ENCODE measurements around the gene CD247.
A peak's percentile ranks its signal among the peaks of the same experiment; 100 is the strongest.

CD247 gene

GRCh38 chr1:167463080-167463479, 55.2 kb downstream of the CD247 start:
- no peak for DNase-seq
- TF ChIP-seq GATA1 (IDR thresholded peaks at IDR 0.05; ENCODE audit: low read depth, low read length): no peak
- TF ChIP-seq POLR2A (IDR thresholded peaks at IDR 0.05; ENCODE audit: low read length): no peak

GRCh38 chr1:167462341-167462740, 56.0 kb downstream of the CD247 start:
- TF ChIP-seq GATA1 (IDR thresholded peaks at IDR 0.05; ENCODE audit: low read depth, low read length): no peak
- no peak for TF ChIP-seq POLR2A (IDR thresholded peaks at IDR 0.05; ENCODE audit: low read length)
- no peak for DNase-seq

- no peak for DNase-seq
- TF ChIP-seq POLR2A (IDR thresholded peaks at IDR 0.05; ENCODE audit: low read length): no peak
- TF ChIP-seq GATA1 (IDR thresholded peaks at IDR 0.05; ENCODE audit: low read depth, low read length): no peak
These were observed 57.5 kb downstream of the CD247 start for GRCh38 chr1:167460836-167461235.

- no peak for TF ChIP-seq GATA1 (IDR thresholded peaks at IDR 0.05; ENCODE audit: low read depth, low read length)
- TF ChIP-seq POLR2A (IDR thresholded peaks at IDR 0.05; ENCODE audit: low read length): no peak
- DNase-seq: no peak
These were observed 60.3 kb downstream of the CD247 start for GRCh38 chr1:167457936-167458584.

- DNase-seq: no peak
- TF ChIP-seq GATA1 (IDR thresholded peaks at IDR 0.05; ENCODE audit: low read depth, low read length) (no peak), POLR2A (IDR thresholded peaks at IDR 0.05; ENCODE audit: low read length) (no peak)
These were observed 61.4 kb downstream of the CD247 start for GRCh38 chr1:167456926-167457325.

- DNase-seq: no peak
- TF ChIP-seq GATA1 (IDR thresholded peaks at IDR 0.05; ENCODE audit: low read depth, low read length) (no peak), POLR2A (IDR thresholded peaks at IDR 0.05; ENCODE audit: low read length) (no peak)
These were observed 61.8 kb downstream of the CD247 start for GRCh38 chr1:167456524-167456923.

- DNase-seq: no peak
These were observed 62.4 kb downstream of the CD247 start for GRCh38 chr1:167455786-167456446.

GRCh38 chr1:167454894-167455785, 63.2 kb downstream of the CD247 start:
- no peak for TF ChIP-seq POLR2A (IDR thresholded peaks at IDR 0.05; ENCODE audit: low read length)
- no peak for TF ChIP-seq GATA1 (IDR thresholded peaks at IDR 0.05; ENCODE audit: low read depth, low read length)
- peak; percentile 77 to 80 for DNase-seq

More at GRCh38 chr1:167455786-167456446, 62.4 kb downstream of the CD247 start:
- TF ChIP-seq POLR2A (IDR thresholded peaks at IDR 0.05; ENCODE audit: low read length) (no peak), GATA1 (IDR thresholded peaks at IDR 0.05; ENCODE audit: low read depth, low read length) (no peak)

GRCh38 chr1:167454304-167454893, 63.9 kb downstream of the CD247 start:
- DNase-seq: no peak
- TF ChIP-seq GATA1 (IDR thresholded peaks at IDR 0.05; ENCODE audit: low read depth, low read length) (no peak), POLR2A (IDR thresholded peaks at IDR 0.05; ENCODE audit: low read length) (no peak)

- DNase-seq: no peak
- no peak for TF ChIP-seq POLR2A (IDR thresholded peaks at IDR 0.05; ENCODE audit: low read length)
- no peak for TF ChIP-seq GATA1 (IDR thresholded peaks at IDR 0.05; ENCODE audit: low read depth, low read length)
These were observed 65.2 kb downstream of the CD247 start for GRCh38 chr1:167453123-167453522.

GRCh38 chr1:167452483-167452882, 65.8 kb downstream of the CD247 start:
- no peak for DNase-seq
- no peak for TF ChIP-seq POLR2A (IDR thresholded peaks at IDR 0.05; ENCODE audit: low read length)
- no peak for TF ChIP-seq GATA1 (IDR thresholded peaks at IDR 0.05; ENCODE audit: low read depth, low read length)

GRCh38 chr1:167450843-167451242, 67.5 kb downstream of the CD247 start:
- no peak for TF ChIP-seq POLR2A (IDR thresholded peaks at IDR 0.05; ENCODE audit: low read length)
- no peak for TF ChIP-seq GATA1 (IDR thresholded peaks at IDR 0.05; ENCODE audit: low read depth, low read length)
- no peak for DNase-seq

GRCh38 chr1:167447521-167448136, 70.7 kb downstream of the CD247 start:
- DNase-seq: peak in 1 of 2 experiments; percentile 26
- TF ChIP-seq POLR2A (IDR thresholded peaks at IDR 0.05; ENCODE audit: low read length) (no peak), GATA1 (IDR thresholded peaks at IDR 0.05; ENCODE audit: low read depth, low read length) (no peak)

Measured in erythroblast (primary cell).